ENCODE data around the gene GRID1.

Gene GRID1

GRCh38 chr10:86182595-86182994, 184.0 kb downstream of the GRID1 start:
- Histone ChIP-seq H3F3A (ENCODE audit: insufficient read depth, low read length) (no peaks in the 10 kb centered on the region), H3K4me1 (ENCODE audit: low read length) (no peaks in the 10 kb centered on the region), H2AFZ (ENCODE audit: low read length) (no peak overlapping the region), H4K20me1 (ENCODE audit: insufficient read depth, low read length) (no peaks in the 10 kb centered on the region), H3K27me3 (replicated peaks; ENCODE audit: insufficient read depth, low read length) (no peaks in the 10 kb centered on the region), H3K79me2 (ENCODE audit: low read length) (no peaks in the 10 kb centered on the region), H3K4me2 (ENCODE audit: low read depth, low read length) (no peak overlapping the region), H3K9me3 (replicated peaks; ENCODE audit: insufficient read depth, low read length) (no peaks in the 10 kb centered on the region), H3K4me3 (ENCODE audit: low read length) (no peak overlapping the region), H3K27ac (ENCODE audit: low read length) (no peak overlapping the region), H3K36me3 (replicated peaks; ENCODE audit: insufficient read depth, low read length) (no peaks in the 10 kb centered on the region), H3K9me2 (replicated peaks; ENCODE audit: insufficient read depth, low read length) (no peaks in the 10 kb centered on the region), H3K9ac (ENCODE audit: low read length) (no peak overlapping the region)
- TF ChIP-seq EZH2phosphoT487 (IDR thresholded peaks at IDR 0.05; ENCODE audit: low read length) (no peak), CTCF (IDR thresholded peaks at IDR 0.05; ENCODE audit: low read length) (no peak), EZH2 (optimal IDR thresholded peaks at IDR 0.05; ENCODE audit: low read depth, low read length) (no peak)
- no peak for DNase-seq

GRCh38 chr10:86182150-86182549, 184.4 kb downstream of the GRID1 start:
- Histone ChIP-seq H3K4me2 (ENCODE audit: low read depth, low read length) (no peak overlapping the region), H3K79me2 (ENCODE audit: low read length) (no peaks in the 10 kb centered on the region), H3K9me2 (replicated peaks; ENCODE audit: insufficient read depth, low read length) (no peaks in the 10 kb centered on the region), H3K9ac (ENCODE audit: low read length) (no peak overlapping the region), H3K4me1 (ENCODE audit: low read length) (no peaks in the 10 kb centered on the region), H3K4me3 (ENCODE audit: low read length) (no peak overlapping the region), H3K36me3 (replicated peaks; ENCODE audit: insufficient read depth, low read length) (no peaks in the 10 kb centered on the region), H4K20me1 (ENCODE audit: insufficient read depth, low read length) (no peaks in the 10 kb centered on the region), H3F3A (ENCODE audit: insufficient read depth, low read length) (no peaks in the 10 kb centered on the region), H2AFZ (ENCODE audit: low read length) (no peak overlapping the region), H3K9me3 (replicated peaks; ENCODE audit: insufficient read depth, low read length) (no peaks in the 10 kb centered on the region), H3K27ac (ENCODE audit: low read length) (no peak overlapping the region), H3K27me3 (replicated peaks; ENCODE audit: insufficient read depth, low read length) (no peaks in the 10 kb centered on the region)
- no peak for DNase-seq
- TF ChIP-seq EZH2 (optimal IDR thresholded peaks at IDR 0.05; ENCODE audit: low read depth, low read length), result no peak
- no peak for TF ChIP-seq EZH2phosphoT487 (IDR thresholded peaks at IDR 0.05; ENCODE audit: low read length)
- TF ChIP-seq CTCF (IDR thresholded peaks at IDR 0.05; ENCODE audit: low read length), result no peak

GRCh38 chr10:86180861-86181260, 185.7 kb downstream of the GRID1 start:
- no peaks in the 10 kb centered on the region for H3K9me2 ChIP-seq (replicated peaks; ENCODE audit: insufficient read depth, low read length)
- TF ChIP-seq CTCF (IDR thresholded peaks at IDR 0.05; ENCODE audit: low read length), result no peak
- TF ChIP-seq EZH2 (optimal IDR thresholded peaks at IDR 0.05; ENCODE audit: low read depth, low read length), result no peak
- TF ChIP-seq EZH2phosphoT487 (IDR thresholded peaks at IDR 0.05; ENCODE audit: low read length), result no peak
- no peaks in the 10 kb centered on the region for H3K79me2 ChIP-seq (ENCODE audit: low read length)
- DNase-seq, result no peak
- no peaks in the 10 kb centered on the region for H3K27me3 ChIP-seq (replicated peaks; ENCODE audit: insufficient read depth, low read length)
- no peak overlapping the region for H3K9ac ChIP-seq (ENCODE audit: low read length)
- H3K4me2 ChIP-seq (ENCODE audit: low read depth, low read length), result no peak overlapping the region
- H4K20me1 ChIP-seq (ENCODE audit: insufficient read depth, low read length), result no peaks in the 10 kb centered on the region
- H3K9me3 ChIP-seq (replicated peaks; ENCODE audit: insufficient read depth, low read length), result no peaks in the 10 kb centered on the region
- H3K36me3 ChIP-seq (replicated peaks; ENCODE audit: insufficient read depth, low read length), result no peaks in the 10 kb centered on the region
- H3K27ac ChIP-seq (ENCODE audit: low read length), result no peak overlapping the region
- no peaks in the 10 kb centered on the region for H3K4me1 ChIP-seq (ENCODE audit: low read length)
- no peaks in the 10 kb centered on the region for H3F3A ChIP-seq (ENCODE audit: insufficient read depth, low read length)
- H2AFZ ChIP-seq (ENCODE audit: low read length), result no peak overlapping the region
- H3K4me3 ChIP-seq (ENCODE audit: low read length), result no peak overlapping the region
